Fibroblast of villous mesenchyme (primary cell): ENCODE data around the gene ATP2C2. TPM values are rescaled to one million over a fixed set of nuclear protein-coding genes. Genes with fewer than 3 reads are reported as not detected.

Experiments
- DNase-seq: peaks from one replicate; pipeline ENCODE4 v3.0.0-alpha.2; 2010; ENCODE audit warnings: low read depth
- H3K4me3 ChIP-seq: 2 replicates; pipeline ENCODE4 v1.5.1; 2011; ENCODE audit warnings: low read depth, mild to moderate bottlenecking, low read length
- CTCF ChIP-seq: IDR thresholded peaks from 2 replicates; pipeline ENCODE4 v1.5.1; 2012; ENCODE audit warnings: low read depth, mild to moderate bottlenecking, low read length; ENCODE audit not compliant: insufficient read depth
- total RNA-seq: library from RNA; depleted of rRNA; stranded (reverse); fragments of >200 nt; gene quantifications from 2 replicates; pipeline ENCODE4 v1.2.3, GENCODE V29; 2012

ATP2C2 gene
- total RNA-seq, 1 donor, result not detected

- no peak for TF ChIP-seq CTCF
- no peak overlapping the region for H3K4me3 ChIP-seq
- no peak for DNase-seq
These were observed 74.9 kb downstream of the ATP2C2 start for GRCh38 chr16:84443166-84443802.

GRCh38 chr16:84444476-84444875 is 76.1 kb downstream of the ATP2C2 start:
- no peak for DNase-seq
- no peak for TF ChIP-seq CTCF
- H3K4me3 ChIP-seq, result no peak overlapping the region

- no peak for DNase-seq
- no peak overlapping the region for H3K4me3 ChIP-seq
- no peak for TF ChIP-seq CTCF
These were observed 77.7 kb downstream of the ATP2C2 start for GRCh38 chr16:84446084-84446483.

- DNase-seq, result peak; percentile 7
- no peak for TF ChIP-seq CTCF
- H3K4me3 ChIP-seq, result no peak overlapping the region
These were observed 78.5 kb downstream of the ATP2C2 start for GRCh38 chr16:84446596-84447392.

GRCh38 chr16:84448444-84448843 is 80.1 kb downstream of the ATP2C2 start:
- TF ChIP-seq CTCF, result no peak
- H3K4me3 ChIP-seq, result no peak overlapping the region
- DNase-seq, result no peak

- no peak for DNase-seq
- TF ChIP-seq CTCF, result no peak
- H3K4me3 ChIP-seq, result no peak overlapping the region
These were observed 81.1 kb downstream of the ATP2C2 start for GRCh38 chr16:84449156-84450140.
